GM12874 (cell line): Measurements from ENCODE around the gene FHL2.

Experiments used
- CTCF ChIP-seq: IDR thresholded peaks from 2 replicates; pipeline ENCODE4 v1.5.1; 2011; ENCODE audit warnings: low read depth, mild to moderate bottlenecking, control low read depth, low read length, moderate library complexity; ENCODE audit not compliant: insufficient read depth

The FHL2 gene

DNA sequence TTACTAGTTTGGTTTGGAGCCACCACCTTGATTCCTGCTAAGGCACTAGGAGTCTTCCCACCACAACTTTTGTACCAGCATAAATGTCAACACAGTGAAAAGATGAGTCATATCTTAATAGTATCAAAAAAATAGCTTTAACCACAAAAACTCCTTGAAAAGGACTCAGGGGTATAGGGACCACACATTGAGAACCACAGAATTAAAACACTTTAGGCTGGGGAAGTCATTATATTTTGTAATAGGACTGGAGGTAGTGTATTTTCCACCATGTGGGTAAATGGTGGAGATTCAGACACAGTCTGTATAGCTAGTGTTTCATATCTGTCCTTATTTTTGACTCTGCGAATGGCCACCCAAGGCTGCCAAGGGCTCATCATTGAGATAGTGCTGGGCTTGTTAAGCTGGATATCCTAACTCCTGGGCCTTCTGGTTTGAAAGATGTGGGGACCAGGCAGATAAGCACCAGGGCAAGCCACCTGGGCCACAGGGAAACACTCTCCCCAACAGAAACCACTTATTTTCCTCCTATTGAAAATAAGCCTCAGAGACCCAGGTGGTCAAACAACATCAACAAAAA lies 19.1 kb upstream of the FHL2 start:
- no peak for TF ChIP-seq CTCF

DNA sequence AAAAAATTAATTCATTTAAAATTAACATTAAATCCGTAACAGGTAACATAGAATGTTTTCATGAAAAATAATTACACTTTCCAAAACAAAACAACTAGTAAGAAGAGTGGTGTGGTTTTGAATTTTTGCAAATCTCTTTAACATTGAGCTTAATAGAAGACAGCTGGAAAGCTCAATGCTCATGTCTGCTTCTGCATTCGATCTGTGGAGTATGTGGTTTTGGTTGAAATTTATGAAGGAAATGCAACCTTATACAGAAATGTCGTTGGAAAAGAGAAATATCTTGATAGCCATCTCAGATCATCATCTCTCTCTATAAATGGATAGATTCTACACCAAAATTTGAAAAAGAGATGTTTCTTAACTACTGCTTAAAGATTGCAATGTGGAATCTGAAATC lies 17.3 kb upstream of the FHL2 start:
- TF ChIP-seq CTCF, result no peak

DNA sequence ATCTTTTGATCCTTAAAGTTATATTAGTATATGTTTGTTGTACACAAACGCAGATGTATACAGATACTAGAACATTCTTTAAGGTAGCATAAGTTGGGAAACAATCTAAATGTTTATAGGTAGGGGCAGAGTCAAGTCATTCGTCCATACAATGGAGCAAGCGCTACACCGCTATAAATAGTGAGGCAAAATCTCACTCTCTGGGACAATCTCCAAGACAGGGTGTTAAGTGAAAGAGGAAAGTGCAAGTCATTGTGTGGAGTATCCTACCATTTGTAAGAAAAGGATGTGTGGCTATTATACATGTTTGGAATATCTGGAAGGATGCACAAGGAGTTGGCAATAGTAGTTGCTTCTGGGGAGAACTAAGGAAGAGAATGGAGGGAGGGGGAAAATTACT lies 16.2 kb upstream of the FHL2 start:
- no peak for TF ChIP-seq CTCF

GRCh38 chr2:105413206-105413605 lies 14.4 kb upstream of the FHL2 start:
- no peak for TF ChIP-seq CTCF

DNA sequence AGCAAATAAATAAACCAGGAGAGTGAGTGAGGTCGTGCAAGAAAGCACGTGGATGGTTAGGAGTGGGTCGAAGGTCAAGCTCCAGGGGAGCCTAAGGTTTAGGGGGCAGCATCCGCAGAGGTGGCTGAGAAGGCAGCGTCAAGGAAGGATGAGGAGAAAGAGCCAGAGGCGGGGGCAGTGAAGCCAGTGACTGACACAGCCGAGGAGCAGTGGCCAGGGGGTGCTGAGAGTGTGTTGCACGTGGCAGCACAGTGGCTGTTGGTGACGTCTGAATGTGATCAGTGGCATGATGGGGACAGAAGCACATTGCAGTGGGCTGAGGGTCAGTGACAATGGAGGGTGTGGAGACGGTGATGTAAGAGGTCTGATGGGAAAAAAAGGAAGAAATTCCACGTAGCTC lies 13.7 kb upstream of the FHL2 start:
- no peak for TF ChIP-seq CTCF

DNA sequence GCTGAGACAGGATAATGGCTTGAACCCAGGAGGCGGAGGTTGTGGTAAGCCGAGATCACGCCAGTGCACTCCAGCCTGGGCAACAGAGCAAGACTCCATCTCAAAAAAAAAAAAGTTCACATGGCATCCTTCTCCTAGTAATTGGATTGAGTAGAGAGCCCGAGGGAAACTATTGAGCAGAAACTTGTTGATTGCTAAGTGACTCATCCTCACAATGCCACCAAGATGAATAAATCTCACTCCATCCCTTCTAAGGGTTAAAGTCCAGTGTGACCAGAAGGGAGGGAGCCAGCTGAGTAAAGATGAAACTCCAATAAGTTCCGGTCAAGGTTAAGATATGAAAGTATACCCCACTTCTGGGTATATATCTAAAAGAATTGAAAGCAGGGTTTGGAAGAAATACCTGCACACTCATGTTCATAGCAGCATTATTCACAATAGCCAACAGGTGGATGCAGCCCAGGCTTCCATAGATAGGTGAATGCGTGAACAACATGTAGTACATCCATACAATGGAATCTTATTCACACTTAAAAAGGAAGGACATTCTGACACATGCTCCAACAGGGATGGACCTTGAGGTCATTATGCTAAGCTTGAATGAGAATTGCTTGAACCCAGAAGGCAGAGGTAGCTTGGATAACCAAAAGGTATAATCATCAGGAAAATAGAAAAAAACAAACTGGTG lies 13.0 kb upstream of the FHL2 start:
- no peak for TF ChIP-seq CTCF

DNA sequence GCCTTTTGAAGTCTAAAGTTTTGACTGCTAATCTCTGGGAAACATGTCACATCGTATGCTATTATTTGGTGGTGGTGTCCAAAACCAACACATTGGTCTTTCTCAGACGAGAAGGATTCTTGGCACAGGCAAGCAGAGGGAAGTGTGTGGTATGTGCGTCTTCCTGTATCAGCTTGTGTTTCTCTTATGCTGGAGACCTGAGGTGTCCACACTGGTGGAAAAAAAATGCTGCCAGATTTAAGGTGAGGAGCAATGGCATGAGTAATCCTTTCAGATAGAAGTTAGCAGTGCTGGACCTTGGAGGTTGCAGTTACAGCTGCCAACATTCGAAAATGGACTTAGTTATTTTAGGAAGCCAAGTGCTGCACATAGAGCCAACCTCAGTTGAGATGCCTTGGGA lies 11.7 kb upstream of the FHL2 start:
- TF ChIP-seq CTCF, result no peak
